Activated CD8-positive, alpha-beta memory T cell treated with anti-CD3 and anti-CD28 coated beads for 1 hour (primary cell): ENCODE data around the gene XRCC6.
"Not testable (repeated sequence)": the region's sequence is repeated elsewhere in the genome, so short reads cannot be mapped to it uniquely, and the experiment has no call there.

Source experiments
- DNase-seq, 2 donors: peaks; one replicate each; pipeline ENCODE4 v3.0.0-alpha.2; 2020; ENCODE audit warnings: low read depth in 1 of 2; ENCODE audit errors: extremely low read depth in 1 of 2

The XRCC6 gene

GRCh38 chr22:41598081-41598480, 23.0 kb upstream of the XRCC6 start:
- DNase-seq: no peak

- no peak for DNase-seq
These were observed 22.0 kb upstream of the XRCC6 start for GRCh38 chr22:41598891-41599635.

DNA sequence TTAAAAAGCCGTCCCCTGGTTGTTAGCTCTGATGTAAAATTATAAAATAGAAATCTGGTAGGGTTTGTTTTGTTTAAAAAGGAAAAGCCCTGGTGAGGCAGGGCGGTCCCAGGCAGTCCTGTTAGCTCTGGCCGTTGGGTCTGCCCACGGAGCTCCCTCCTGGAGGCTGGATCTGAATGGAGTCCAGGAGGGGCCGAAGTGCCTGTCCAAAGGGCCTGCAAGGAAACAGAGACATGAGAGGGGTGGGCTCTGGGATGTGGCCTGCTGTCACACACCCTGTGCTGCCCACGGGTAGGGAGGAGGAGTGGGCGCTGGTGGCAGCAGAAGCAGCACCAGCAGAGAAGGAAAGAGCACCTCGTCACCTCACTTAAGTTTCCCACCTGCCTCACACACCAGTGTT, 20.1 kb upstream of the XRCC6 start:
- DNase-seq: no peak

DNA sequence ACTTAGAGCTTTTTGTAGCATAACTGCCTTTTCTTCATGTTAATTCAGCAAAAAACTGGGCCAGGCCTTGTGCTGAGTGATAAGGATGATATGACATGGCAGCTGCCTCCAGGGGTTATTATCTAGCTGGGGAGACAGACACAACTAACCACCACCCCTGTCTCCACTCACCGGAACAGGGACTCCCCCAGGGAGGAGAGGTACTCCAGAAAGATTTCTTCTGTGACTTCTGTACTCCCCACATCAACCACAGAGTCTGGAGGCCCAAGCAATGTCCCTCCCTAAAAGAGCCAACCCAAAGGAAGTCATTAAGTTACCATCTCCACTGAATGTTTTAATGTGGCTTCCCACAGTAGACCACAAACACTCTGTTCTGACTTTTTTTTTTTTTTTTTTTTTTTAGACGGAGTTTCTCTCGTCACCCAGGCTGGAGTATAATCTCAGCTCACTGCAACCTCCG, 17.2 kb upstream of the XRCC6 start:
- peak; percentile 14 to 18 for DNase-seq

- no peak for DNase-seq
These were observed 12.7 kb upstream of the XRCC6 start for GRCh38 chr22:41608386-41608785.

DNA sequence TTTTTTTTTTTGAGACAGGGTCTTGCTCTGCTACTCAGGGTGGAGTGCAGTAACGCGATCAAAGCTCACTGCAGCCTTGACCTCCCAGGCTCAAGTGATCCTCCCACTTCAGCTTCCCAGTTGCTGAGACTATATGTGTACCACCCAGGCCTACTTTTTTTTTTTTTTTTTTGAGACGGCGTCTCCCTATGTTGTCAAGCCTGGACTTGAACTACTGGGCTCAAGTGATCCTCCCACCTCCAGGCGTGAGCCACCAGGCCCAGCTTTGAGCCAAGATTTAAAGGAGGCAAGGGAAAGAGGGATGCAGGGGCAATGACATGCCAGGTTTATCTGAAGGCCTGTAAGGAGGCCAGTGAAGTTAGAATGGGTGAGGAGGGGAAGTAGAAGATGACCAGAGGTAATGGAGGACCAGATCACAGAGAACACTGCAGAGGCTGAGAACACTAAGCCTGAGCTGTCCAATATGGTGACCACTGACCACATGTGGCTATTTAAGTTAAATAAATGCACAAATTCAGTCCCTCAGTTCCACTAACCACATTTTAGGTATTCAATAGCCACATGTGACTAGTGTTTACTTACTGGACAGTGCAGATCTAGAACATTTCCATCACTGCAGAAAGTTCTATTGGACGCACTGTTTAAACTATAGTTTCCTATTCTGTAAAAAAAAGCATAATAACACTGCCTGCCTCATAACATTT, 8.3 kb upstream of the XRCC6 start:
- no peak for DNase-seq

DNA sequence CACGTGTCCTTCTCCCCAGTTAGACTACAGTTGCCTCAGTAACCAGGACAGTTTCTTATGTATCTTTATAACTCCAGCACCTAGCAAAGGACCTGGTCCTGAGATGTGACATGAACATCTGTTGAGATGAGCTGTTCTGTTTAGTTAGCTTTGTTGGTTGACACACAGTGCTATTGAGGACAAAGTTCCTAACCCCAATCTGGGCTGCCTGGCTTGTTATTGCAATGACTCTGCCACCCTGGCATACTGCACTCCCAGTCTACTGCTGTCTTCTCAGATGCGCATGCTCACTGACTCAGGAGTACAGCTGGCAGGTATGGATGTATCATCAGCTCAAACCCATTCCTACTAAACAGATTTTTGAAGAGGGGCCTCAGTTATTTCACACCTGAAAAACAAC, 7.6 kb upstream of the XRCC6 start:
- DNase-seq: no peak

DNA sequence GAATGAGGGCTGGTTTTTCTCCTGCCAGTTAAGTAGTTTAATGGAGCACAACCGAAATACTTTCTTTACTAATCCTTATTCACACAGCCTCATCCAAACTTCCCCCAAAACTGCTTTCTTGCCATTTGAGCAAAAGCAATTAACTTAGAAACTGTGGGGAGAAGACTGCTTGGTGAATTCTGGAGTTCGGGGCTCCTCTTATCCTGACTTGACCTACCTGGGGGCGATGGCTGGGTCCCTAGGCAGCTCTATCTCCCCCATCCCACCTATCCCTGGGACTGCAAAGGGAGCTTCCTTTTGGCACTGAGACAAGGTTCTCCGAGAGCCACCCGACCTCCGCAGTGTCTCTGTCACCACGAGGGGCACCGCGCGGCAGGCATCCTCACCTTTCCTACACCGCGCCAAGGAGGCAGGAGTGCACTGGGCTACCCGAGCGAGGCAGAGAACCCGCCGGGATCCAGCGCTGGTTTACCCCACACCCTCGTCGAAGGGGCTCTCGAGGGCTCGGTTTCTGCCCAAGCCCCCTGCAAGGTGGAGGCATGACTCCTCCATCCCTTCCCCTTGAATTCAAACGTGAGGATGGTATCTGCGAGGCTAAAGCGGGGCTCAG, 1.0 kb upstream of the XRCC6 start:
- peak in 1 of 2 donors; percentile 17 for DNase-seq

DNA sequence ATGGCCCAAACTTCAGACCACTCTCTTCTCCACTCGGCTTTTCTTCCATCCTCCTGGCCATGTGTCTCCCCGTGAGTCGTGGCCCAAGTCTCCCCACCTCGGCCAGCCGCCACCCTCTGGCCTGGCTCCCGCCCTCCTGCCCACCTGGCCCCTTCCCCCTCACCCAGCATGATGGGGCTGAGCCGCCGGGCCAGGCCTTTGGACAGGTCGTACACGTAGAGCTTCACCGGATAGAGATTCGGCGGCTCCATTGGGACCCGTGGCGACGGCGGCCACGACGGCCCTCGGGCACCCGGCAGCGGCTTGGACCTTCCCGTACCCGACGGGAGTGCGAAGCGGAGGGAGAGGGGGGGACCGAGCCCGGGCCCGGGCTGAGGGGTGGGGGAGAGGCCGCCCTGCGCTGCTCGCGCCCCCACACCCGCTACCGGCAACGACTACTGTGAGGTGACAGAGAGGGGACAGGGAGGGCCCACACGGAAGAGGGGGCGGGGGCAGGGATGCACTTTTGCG, 451 bp upstream of the XRCC6 start, which contains the start of gene DESI1:
Gene DESI1, minus strand, starts transcription at position 455 of the 510 bp plus-strand sequence. Its CDS starts 204 bp downstream, at position 251.
- no peak for DNase-seq

DNA sequence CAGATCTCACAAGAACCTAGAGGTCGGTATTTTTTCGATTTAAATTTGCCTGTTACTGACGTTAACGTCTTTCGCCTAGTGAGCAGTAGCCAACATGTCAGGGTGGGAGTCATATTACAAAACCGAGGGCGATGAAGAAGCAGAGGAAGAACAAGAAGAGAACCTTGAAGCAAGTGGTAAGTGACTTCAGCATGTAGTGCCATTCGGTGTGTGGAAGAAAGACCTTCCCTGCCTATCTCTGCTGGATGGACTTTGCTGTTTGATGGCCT, 750 bp downstream of the XRCC6 start:
- no peak for DNase-seq

- DNase-seq: no peak
These were observed 4.5 kb downstream of the XRCC6 start for GRCh38 chr22:41625577-41625976.

DNA sequence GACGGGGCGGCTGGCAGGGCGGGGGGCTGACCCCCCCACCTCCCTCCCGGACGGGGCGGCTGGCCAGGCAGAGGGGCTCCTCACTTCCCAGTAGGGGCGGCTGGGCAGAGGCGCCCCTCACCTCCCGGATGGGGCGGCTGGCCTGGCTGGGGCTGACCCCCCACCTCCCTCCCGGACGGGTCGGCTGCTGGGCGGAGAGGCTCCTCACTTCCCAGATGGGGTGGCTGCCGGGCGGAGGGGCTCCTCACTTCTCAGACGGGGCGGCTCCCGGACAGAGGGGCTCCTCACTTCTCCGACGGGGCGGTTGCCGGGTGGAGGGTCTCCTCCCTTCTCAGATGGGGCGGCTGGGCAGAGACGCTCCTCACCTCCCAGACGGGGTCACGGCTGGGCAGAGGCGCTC, 10.0 kb downstream of the XRCC6 start:
- DNase-seq: not testable (repeated sequence)

GRCh38 chr22:41631615-41632014, 10.5 kb downstream of the XRCC6 start:
- not testable (repeated sequence) for DNase-seq

GRCh38 chr22:41634610-41635009, 13.5 kb downstream of the XRCC6 start:
- DNase-seq: not testable (repeated sequence)

DNA sequence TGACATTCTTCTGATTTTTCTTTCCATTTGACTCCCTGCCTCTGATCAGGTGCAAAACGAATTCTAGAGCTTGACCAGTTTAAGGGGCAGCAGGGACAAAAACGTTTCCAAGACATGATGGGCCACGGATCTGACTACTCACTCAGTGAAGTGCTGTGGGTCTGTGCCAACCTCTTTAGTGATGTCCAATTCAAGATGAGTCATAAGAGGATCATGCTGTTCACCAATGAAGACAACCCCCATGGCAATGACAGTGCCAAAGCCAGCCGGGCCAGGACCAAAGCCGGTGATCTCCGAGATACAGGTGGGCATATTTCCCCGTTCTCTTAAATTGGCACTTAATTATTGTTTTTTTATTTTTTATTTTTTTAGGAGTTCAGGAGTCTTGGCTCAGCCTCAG, 15.4 kb downstream of the XRCC6 start:
- no peak for DNase-seq

DNA sequence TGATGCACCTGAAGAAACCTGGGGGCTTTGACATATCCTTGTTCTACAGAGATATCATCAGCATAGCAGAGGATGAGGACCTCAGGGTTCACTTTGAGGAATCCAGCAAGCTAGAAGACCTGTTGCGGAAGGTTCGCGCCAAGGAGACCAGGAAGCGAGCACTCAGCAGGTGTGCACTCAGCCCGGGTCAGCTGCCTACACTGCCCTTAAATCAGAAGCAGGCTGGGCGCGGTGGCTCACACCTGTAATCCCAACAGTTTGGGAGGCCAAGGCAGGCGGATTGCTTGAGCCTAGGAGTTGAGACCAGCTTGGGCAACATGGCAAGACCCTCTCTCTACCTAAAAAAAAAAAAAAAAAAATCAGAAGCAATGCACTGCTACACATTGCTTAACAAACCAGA, 16.5 kb downstream of the XRCC6 start:
- DNase-seq: not testable (repeated sequence)

DNA sequence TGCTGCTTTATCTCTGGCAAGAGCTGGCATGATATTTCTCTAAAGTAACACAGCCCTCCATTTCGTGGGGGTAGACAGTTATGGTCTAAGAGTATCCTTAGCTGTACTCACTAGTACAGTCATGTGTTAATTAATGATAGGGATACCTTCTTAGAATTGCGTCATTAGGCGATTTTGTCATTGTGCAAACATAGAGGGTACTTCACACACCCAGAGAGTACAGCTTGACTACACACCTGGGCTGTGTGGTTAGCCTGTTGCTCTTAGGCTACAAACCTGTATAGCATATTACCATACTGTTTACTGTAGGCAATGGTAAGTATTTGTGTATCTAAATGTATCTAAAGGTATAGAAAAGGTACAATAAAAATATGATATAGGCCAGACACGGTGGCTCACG, 17.0 kb downstream of the XRCC6 start:
- no peak for DNase-seq

- DNase-seq: no peak
These were observed 17.7 kb downstream of the XRCC6 start for GRCh38 chr22:41638748-41639147.

DNA sequence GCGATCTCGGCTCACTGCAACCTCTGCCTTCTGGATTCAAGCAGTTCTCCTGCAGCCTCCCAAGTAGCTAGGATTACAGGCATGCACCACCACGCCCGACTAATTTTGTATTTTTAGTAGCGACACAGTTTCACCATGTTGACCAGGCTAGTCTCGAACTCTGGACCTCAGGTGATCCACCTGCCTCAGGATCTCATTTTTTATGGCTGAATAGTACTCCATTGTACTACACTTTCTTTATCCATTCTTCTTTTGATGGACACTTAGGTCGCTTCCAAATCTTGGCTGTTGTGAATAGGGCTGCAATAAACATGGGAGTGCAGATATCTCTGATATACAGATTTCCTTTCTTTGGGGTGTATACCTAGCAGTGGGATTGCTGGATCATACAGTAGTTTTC, 20.8 kb downstream of the XRCC6 start:
- DNase-seq: no peak

DNA sequence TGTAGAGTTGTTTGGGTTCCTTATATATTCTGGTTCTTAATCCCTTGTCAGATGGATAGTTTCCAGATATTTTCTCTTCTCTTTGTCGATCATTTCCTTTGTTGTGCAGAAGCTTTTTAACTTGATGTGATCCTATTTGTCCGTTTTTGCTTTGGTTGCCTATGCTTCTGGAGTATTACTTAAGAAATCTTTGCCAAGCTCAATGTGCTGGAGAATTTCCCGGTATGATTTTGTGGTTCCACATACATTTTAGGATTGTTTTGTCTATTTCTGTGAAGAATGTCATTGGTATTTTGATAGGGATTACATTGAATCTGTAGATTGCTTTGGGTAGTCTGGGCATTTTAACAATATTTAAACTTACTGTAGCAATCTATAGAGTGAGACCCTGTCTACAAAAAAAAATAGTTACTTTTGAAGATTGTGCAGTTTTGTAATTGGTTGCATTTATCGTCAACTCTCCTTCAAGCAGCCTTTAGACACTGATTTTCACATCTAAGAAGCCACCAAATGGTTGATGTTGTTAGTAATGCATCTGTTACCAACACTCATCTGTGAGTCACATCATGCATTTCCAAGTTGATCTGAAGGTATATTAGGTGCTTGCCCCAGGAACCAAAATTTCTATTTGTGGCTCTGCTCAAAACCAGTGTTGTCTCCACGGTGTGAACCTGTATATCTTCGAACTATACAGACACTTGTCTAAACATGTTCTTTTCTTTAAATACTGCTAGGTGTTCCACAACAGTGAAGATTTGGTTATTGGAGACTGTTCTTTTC, 21.4 kb downstream of the XRCC6 start:
- DNase-seq: no peak

- no peak for DNase-seq
These were observed 26.7 kb downstream of the XRCC6 start for GRCh38 chr22:41647771-41648170.
